ENCODE results near the gene GRIK1.

- TF ChIP-seq CTCF (IDR thresholded peaks at IDR 0.05) (no peak), POLR2A (IDR thresholded peaks at IDR 0.05) (no peak)
Observed at GRCh38 chr21:29892379-29892778, 47.4 kb downstream of the GRIK1 start.

All from Peyer's patch (tissue), 4 donors.